HG03378 (cell line): Measurements from ENCODE around the gene MXD4.
"Not testable (repeated sequence)": the region's sequence is repeated elsewhere in the genome, so short reads cannot be mapped to it uniquely, and the experiment has no call there.

Source experiments
- ATAC-seq: cut with Tn5 transposase; IDR thresholded peaks from one replicate; pipeline ENCODE4 v1.9.1; 2021; ENCODE audit warnings: mild to moderate bottlenecking, moderate library complexity; ENCODE audit not compliant: unreplicated experiment

The MXD4 gene

DNA sequence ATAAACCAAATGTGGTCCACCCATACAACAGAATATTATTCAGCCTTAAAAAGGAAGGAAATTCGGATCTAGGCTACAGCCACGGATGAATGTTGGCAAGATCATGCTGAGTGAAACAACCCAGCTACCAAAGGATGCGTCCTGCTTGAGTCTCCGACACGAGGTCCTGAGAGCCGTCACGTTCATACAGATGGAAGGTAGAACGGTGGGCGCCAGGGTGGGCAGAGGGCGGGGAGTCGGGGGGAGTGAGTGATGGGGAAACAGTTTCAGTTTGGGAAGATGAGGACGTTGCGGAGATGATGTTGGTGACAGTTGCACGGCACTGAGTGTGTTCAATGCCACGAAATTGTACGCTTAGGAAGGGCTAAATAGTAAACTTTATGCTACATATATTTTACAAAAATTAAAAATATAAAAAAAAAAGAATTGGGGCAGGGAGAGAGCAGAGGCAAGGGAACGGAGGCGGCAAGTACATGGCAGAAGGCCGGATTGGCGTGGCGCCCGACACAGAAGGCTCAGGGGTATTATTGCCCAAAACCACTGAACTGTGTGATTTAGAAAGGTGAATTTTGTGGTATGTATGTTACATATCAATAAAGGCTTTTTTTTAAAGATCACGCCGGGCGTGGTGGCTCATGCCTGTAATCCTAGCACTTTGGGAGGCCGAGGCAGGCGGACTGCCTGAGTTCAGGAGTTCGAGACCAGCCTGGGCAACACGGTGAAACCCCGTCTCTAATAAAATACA lies 14.8 kb upstream of the MXD4 start:
- ATAC-seq: no peak

- ATAC-seq: no peak
Measured at GRCh38 chr4:2275546-2276251, 13.8 kb upstream of the MXD4 start.

- not testable (repeated sequence) for ATAC-seq
Measured at GRCh38 chr4:2275044-2275397, 13.1 kb upstream of the MXD4 start.

DNA sequence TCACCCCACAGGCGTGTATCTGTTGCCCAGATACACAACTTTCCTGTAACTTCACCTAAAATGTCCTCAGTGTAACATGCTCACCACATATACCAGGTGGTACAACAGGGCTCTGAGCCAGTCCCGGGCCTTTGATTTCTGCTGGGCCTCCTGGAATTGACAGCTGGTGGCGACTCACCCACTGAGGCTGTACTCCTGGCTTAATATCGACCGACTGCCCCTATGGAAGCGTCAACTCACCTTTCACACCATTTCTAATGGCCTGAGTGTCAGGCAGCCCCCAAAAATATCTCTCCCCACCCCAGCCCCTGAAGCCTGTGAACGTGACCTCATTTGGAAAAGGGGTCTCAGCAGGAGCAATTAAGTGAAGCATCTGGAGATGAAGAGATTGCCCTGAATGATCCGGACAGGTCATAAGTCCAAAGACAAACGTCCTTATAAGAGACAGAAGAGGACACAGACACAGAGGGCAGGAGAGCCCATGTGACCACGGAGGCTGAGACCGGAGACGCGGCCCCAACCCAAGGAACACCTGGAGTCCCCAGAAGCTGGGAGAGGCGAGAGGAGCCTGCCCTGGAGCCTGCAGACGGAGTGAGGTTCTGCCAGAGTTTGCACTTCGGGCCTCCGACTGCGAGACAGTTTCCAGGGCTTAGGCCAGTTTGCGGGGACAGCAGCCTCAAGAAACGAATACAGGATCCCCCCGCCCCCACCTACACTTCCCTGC lies 12.6 kb upstream of the MXD4 start:
- no peak for ATAC-seq

GRCh38 chr4:2273657-2274319 lies 11.9 kb upstream of the MXD4 start:
- ATAC-seq: no peak

GRCh38 chr4:2273221-2273620 lies 11.3 kb upstream of the MXD4 start:
- ATAC-seq: no peak

DNA sequence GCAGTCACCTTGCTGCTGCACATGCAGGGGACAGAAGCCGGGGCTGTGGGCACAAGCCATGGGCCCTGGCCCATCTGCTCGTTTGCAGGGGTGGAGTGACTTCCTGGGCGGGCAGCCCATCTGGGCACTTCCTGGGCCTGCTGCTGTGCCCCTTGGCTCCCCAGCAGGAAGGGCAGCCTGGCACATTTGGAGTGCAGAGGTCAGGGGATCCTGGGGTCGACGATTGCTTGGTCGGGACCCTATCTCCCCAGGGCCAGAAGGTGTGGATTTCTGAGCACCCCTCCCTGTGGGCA lies 10.9 kb upstream of the MXD4 start:
- ATAC-seq: no peak

GRCh38 chr4:2272026-2272827 lies 10.3 kb upstream of the MXD4 start:
- ATAC-seq: no peak

GRCh38 chr4:2271279-2272025 lies 9.5 kb upstream of the MXD4 start:
- ATAC-seq: no peak

GRCh38 chr4:2270341-2271165 lies 8.6 kb upstream of the MXD4 start:
- no peak for ATAC-seq

DNA sequence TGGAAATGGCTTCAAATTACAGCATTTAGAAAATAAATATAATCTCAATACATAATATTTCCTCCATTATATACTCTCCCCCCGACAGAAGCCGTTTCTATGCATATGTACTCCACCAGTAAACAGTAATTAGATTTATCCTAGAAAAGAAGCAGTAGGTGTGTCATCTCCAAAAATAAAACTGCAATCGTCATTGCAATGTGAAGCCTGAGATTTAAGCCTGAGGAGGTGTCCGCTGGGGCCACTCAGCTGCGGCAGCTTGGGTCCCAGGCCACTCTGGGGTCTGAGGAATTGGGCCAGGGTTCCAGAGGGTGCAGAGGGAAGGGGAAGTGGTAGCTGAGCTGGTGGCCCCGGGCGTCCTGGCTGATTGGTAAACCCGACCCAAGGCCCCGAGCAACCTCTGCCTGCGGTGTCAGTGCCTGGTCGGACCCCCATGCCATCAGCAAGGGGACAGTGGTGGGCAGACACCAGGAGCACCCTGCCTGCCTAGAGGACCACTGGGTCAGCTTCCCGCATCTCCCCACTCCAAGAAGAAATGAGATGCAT lies 7.8 kb upstream of the MXD4 start:
- no peak for ATAC-seq

DNA sequence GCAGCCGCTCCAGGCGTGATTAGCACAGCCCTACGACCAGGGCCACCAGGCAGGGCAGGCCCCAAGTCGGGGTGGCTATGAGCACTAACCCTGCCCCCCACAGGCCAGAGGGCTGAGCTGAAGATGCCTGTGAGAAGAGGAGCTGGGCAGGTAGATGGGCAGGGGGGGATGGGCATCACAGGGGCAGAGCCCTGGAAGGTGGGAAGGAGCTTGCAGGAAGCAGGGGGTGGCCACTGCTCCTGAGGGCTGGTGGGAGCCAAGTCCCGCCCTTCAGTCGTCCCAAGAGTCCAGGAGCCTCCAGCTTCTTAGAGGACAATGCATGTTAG lies 7.3 kb upstream of the MXD4 start:
- ATAC-seq: no peak

GRCh38 chr4:2268357-2269205 lies 6.7 kb upstream of the MXD4 start:
- no peak for ATAC-seq

GRCh38 chr4:2267841-2268240 lies 5.9 kb upstream of the MXD4 start:
- ATAC-seq: no peak

- no peak for ATAC-seq
Measured at GRCh38 chr4:2267320-2267811, 5.5 kb upstream of the MXD4 start.

DNA sequence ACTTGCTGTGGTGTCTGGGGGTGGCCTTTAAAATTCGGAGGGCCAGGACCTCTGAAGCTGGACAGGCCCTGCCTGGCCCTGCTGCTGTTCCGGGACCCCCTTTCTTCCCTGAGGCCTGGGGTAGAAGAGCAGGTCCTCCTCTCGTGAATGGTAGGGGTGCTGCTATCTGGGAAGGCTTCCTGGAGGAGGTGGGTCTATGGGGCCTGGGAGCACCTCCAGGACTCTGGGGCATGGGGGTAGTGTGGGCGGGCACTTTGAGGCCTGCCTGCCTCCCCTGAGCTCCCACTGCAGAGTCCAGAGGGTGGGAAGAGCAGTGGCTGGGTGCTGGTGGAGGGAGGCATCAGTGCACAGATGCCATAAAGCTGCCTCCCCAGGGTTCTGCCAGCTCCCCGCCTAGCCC lies 4.9 kb upstream of the MXD4 start:
- ATAC-seq: no peak

- no peak for ATAC-seq
Measured at GRCh38 chr4:2266181-2266580, 4.3 kb upstream of the MXD4 start.
